Measurements from ENCODE around the gene MRPL12.

- no peak for TF ChIP-seq CTCF (conservative IDR thresholded peaks at IDR 0.05; ENCODE audit: low read depth, low read length)
- TF ChIP-seq EZH2 (IDR thresholded peaks at IDR 0.05; ENCODE audit: low read length, unreplicated experiment): no peak
- TF ChIP-seq EZH2phosphoT487 (IDR thresholded peaks at IDR 0.05; ENCODE audit: borderline replicate concordance, low read length): no peak
These were observed 41.2 kb upstream of the MRPL12 start for GRCh38 chr17:81662002-81662401.

Data from PC-3 (cell line).